ENCODE measurements around the gene NR1I3. TPM values are rescaled to one million over a fixed set of nuclear protein-coding genes. Genes with fewer than 3 reads are reported as not detected.

NR1I3 gene
- total and polyA plus RNA-seq, 2 experiments from 2014 or later = 0.50 TPM; not detected in 1

DNA sequence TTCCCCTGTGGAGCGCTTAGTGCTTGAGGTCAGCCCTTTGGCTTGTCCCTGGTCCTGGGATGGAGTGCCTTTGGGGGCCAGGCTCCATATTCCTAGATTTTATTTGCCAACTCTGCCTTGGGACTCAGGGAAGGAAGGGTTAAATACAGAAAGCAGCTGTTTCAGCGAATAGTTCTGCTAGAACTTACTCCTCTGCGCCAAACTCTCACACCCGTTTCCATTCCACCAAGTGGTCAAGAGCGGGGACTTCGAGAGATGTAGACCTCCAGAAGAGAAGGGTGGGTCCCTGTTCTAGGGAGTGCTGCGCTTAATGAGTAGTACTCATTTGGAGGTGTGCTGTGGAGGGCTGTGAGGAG, 12.8 kb downstream of the NR1I3 start:
- Histone ChIP-seq H3F3A (replicated peaks; ENCODE audit: low read depth) (peaks cover 2% of the 10 kb centered on the region; the same call in 1 of the 2 replicates), H3K27me3 (ENCODE audit: insufficient read depth) (no peaks in the 10 kb centered on the region), H4K20me1 (replicated peaks; ENCODE audit: insufficient read depth) (no peaks in the 10 kb centered on the region), H2AFZ (0 out of 2 replicates have a peak overlapping the region, but pooled peaks have one; percentile 10), H3K4me3 (no peak overlapping the region), H3K9me2 (ENCODE audit: insufficient read depth) (no peaks in the 10 kb centered on the region), H3K36me3 (ENCODE audit: insufficient read depth) (peaks cover 6% of the 10 kb centered on the region), H3K4me1 (ENCODE audit: insufficient read depth) (peaks cover 13% of the 10 kb centered on the region), H3K27ac (ENCODE audit: low read depth) (no peak overlapping the region), H3K79me2 (replicated peaks; ENCODE audit: insufficient read depth) (no peaks in the 10 kb centered on the region), H3K4me2 (no peak overlapping the region)
- Mint-ChIP-seq H3K36me3 (ENCODE audit: low read depth) (peaks cover 17% of the 10 kb centered on the region), H3K4me1 (peaks cover 26% of the 10 kb centered on the region), H3K9me3 (no peaks in the 10 kb centered on the region), H3K4me3 (peak overlapping the region; percentile 97), H3K27me3 (ENCODE audit: insufficient read depth, low read depth, poor library complexity) (peaks cover 5% of the 10 kb centered on the region), H3K27ac (peak overlapping the region; percentile 44; the same call in 1 of the 2 replicates)
- TF ChIP-seq REST (IDR thresholded peaks at IDR 0.05; ENCODE audit: unreplicated experiment) = no peak
- TF ChIP-seq STAT1 (IDR thresholded peaks at IDR 0.05; ENCODE audit: unreplicated experiment) = no peak
- TF ChIP-seq EZH2phosphoT487 (IDR thresholded peaks at IDR 0.05; ENCODE audit: unreplicated experiment) = no peak
- TF ChIP-seq NANOG (IDR thresholded peaks at IDR 0.05; ENCODE audit: borderline replicate concordance) = no peak
- no peak for TF ChIP-seq CTCF (conservative IDR thresholded peaks at IDR 0.05; ENCODE audit: low read depth in 2 of 2)
- no peak for TF ChIP-seq ZNF331 (CRISPR knock-in tag; IDR thresholded peaks at IDR 0.05; ENCODE audit: low read depth)
- TF ChIP-seq JUNB (IDR thresholded peaks at IDR 0.05; ENCODE audit: unreplicated experiment) = no peak
- TF ChIP-seq CREB1 (CRISPR knock-in tag; IDR thresholded peaks at IDR 0.05; ENCODE audit: low read depth) = no peak
- TF ChIP-seq ZNF462 (CRISPR knock-in tag; IDR thresholded peaks at IDR 0.05) = no peak
- no peak for TF ChIP-seq EZH2 (IDR thresholded peaks at IDR 0.05; ENCODE audit: low read depth, unreplicated experiment)
- no peak for TF ChIP-seq POLR2AphosphoS5 (IDR thresholded peaks at IDR 0.05; ENCODE audit: low read depth)
- TF ChIP-seq ZNF114 (CRISPR knock-in tag; IDR thresholded peaks at IDR 0.05) = no peak
- TF ChIP-seq, protein P1, sequence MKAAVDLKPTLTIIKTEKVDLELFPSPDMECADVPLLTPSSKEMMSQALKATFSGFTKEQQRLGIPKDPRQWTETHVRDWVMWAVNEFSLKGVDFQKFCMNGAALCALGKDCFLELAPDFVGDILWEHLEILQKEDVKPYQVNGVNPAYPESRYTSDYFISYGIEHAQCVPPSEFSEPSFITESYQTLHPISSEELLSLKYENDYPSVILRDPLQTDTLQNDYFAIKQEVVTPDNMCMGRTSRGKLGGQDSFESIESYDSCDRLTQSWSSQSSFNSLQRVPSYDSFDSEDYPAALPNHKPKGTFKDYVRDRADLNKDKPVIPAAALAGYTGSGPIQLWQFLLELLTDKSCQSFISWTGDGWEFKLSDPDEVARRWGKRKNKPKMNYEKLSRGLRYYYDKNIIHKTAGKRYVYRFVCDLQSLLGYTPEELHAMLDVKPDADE (IDR thresholded peaks at IDR 0.05) = no peak
- ATAC-seq = peak; percentile 5
- no peak for DNase-seq (ENCODE audit: low spot score)

All from GM23338 (cell line).